Liver (tissue), 3 donors: ENCODE measurements around the gene PRPSAP1.

Experiments used
- CTCF ChIP-seq: fragments of 150-350 bp; IDR thresholded peaks from 2 replicates; pipeline ENCODE4 v1.5.1; 2017; ENCODE audit warnings: improper control_type of control experiment, low read depth, low read length; ENCODE audit not compliant: missing input control
- EGR1 ChIP-seq, 2 donors: IDR thresholded peaks; 2 replicates each; pipeline ENCODE4 v1.6.1; 2016 to 2018; ENCODE audit warnings: antibody characterized with exemption in 2 of 2, low read depth in 2 of 2
- donor health status: healthy.
- donor health status: healthy.

- TF ChIP-seq CTCF (no peak), EGR1 (IDR thresholded peaks at IDR 0.05; ENCODE audit: low read depth in 2 of 2) (no peak)
These were observed 30.0 kb upstream of the PRPSAP1 start for GRCh38 chr17:76383546-76384221.
